PC-9 (cell line): ENCODE results near the gene UCHL3.

Source experiments
- CTCF ChIP-seq: fragments of 200-600 bp; sonication (generic); conservative IDR thresholded peaks from 2 replicates; pipeline ENCODE4 v1.6.1; 2017; ENCODE audit warnings: mixed run types, antibody characterized with exemption, mild to moderate bottlenecking, moderate library complexity
- EZH2 ChIP-seq: fragments of 200-600 bp; sonication (generic); IDR thresholded peaks from 2 replicates; pipeline ENCODE4 v1.8.0; 2017; ENCODE audit warnings: antibody characterized with exemption, low read depth

- TF ChIP-seq CTCF, result no peak
- TF ChIP-seq EZH2, result no peak
These were observed 31.0 kb upstream of the UCHL3 start for GRCh38 chr13:75518439-75519088.
